ENCODE data around the gene AKAP14. TPM values are rescaled to one million over a fixed set of nuclear protein-coding genes. Genes with fewer than 3 reads are reported as not detected.
"Not testable (repeated sequence)": the region's sequence is repeated elsewhere in the genome, so short reads cannot be mapped to it uniquely, and the experiment has no call there.

The AKAP14 gene
- total RNA-seq = not detected

DNA sequence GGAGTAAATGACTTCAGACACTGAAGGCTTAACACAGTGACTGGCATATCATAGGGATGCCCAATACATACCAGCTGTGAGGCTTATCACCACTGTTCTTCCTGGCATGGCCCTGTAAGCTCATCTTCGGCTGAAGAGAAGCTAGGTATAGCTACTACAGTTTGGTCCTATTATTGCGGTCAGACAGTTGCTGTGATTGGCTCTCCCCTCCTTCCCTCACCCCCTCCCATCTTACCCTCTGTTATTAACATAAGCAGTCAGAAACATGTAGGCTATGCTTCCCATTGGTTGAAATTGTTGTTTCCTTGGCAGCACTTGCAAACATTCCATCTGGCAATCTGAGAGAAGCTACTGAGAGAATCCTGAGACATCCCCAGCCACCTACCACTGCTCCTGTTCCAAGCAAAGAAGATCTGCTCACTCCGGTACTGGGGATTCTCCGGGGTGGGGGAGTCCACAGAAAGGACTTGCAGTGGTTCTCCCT, at the start of gene AKAP14:
Gene AKAP14, plus strand, starts transcription at position 51 of the 484 bp plus-strand sequence. CDS start 7,331 bp downstream, outside the sequence.
- DNase-seq (ENCODE audit: low read depth in 2 of 3, low spot score in 2 of 3) = no peak

DNA sequence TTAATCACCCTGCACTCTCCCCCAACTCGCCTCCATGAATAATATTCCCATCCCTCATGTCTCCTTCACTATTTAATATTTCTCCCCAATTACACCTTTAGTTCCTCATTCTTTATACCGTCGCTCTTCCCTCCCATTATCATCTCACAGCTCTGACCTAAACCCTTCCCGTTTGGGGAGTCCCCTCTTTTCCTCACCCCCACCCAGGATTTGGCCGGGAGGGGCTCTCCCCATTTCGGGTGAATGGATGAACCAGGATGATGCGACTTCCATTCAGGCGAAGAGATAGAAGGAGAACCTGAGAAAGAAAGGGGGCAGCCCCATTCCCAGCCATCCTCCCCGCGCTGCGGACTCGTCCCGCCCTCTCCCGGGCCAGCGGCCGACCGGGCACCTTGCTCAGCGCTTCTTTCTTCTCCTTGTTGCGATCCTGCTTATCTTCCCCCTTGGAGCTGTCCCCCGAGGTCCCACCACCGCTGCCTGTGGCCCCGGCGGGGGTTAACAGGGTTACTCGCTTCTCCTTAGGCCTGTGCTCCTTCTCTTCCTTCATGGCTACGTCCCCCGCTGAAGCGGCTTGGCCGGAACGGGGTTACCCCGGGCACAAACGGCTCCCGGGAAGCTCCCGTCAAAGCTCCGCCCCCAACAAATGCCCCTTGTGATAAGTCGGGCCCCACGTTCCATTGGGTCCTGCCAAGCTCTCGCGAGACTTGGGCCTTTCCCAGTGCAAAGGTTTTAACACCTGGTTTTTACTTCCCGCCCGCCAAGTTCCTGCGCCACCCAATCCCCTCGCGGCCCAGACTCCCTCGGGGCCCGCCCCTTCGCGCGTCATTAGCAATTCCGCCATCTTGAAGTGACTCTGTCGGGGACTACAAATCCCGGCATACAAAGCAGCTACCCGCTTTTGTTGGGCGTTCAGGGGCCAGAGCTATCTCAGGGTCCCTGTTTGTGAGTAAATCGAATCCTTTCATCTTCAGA, 43.0 kb upstream of the AKAP14 start, which contains the start of gene UPF3B:
Gene UPF3B, minus strand, starts transcription at position 582 of the 972 bp plus-strand sequence. Its CDS starts 35 bp downstream, at position 547.
- DNase-seq (ENCODE audit: low read depth in 2 of 3, low spot score in 2 of 3) = peak; percentile 66 to 98 (median 96)

DNA sequence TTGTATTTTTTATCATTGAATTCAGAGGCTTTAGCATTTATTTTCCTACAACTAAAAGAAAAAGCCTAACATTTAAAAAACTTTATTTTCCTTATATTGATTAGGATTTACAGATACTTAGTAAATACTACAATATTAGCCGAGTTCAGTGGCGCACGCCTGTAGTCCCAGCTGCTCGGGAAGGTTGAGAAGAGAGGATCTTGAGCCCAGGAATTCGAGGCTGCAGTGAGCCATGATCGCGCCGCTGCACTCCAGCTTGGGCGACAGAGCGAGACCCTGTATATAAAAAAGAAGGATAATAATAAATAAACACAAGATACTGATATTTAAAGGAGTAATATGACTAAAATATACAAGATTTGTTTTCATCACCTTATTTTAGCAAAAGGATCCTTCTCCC, 42.2 kb upstream of the AKAP14 start:
- DNase-seq (ENCODE audit: low read depth in 2 of 3, low spot score in 2 of 3) = no peak

DNA sequence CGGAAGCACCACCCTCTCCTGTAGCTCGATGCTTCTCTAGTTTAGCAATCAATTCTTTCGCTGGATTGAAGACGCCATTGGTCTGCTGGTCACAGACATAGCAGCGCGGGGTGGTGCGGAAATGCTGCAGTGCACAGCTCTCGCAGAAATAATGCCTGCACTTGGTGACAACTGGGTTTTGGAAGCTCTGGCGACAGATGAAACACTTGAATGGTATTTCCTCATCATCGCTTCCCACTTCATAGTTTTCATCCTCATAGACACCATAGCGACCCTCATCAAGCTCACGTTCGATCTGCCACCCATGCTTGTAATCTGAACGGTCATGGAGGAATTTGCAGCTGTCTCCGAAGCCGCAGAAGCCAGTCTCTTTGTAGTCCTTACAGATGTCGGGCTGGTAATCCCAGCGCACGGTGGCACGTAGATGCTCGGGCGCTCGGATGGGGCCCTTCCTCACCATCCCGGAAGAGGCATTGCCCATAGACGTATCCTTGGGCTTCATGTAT, 25.0 kb upstream of the AKAP14 start:
- peak in 2 of 3 donors; percentile 11 to 15 for DNase-seq (ENCODE audit: low read depth in 2 of 3, low spot score in 2 of 3)

DNA sequence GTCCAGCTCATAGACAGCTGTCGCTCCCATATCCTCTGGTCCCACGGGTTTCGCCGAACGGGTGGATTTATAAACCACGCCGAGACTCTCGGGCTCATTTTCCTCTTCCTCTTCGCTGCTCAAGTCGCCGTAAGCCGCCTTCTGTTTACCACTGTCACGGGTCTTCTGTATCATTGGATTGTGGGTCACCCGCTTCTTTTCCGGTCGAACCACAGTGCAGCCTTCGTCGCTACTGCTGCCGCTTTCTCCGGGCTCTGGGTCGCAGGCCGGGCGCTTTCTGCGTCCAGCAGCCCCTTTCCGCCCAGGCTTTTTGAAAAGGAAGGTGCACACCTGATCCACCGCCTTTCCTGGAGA, 24.5 kb upstream of the AKAP14 start:
- DNase-seq (ENCODE audit: low read depth in 2 of 3, low spot score in 2 of 3) = no peak

DNA sequence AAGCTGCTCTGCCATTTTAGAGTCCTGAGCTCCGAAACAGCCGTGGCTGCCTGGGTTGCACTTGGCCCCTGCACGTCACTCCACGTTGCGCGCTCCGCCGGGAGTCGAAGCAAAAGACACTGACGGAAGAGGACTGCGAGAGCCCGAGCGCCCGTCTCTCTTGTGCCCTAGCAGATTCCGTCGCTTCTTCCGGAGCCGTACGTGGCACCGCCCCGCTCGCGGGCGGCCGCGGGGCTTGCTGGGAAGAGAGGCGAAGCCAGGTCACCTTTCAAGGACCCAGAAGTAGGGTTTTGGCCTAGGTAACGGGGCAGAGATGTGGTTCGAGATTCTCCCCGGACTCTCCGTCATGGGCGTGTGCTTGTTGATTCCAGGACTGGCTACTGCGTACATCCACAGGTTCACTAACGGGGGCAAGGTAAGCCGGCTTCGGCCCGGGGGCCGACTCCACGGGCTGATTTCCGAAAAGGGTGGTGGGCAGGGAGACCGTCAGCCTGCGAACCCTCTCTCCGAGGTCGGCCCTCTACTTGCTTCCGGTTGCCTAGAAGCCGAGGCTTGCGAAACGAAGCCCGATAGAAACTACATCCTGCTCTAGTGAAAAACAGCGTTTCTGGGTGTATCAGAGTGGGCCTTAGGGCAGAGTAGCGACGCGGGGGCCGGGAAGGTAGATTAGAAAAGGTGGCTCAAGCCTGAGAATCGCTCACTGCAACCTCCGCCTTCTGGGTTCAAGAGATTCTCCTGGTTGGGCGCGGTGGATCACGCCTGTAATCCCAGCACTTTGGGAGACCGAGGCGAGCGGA, 23.9 kb upstream of the AKAP14 start, which contains the start of the genes NDUFA1 and RNF113A:
Gene NDUFA1, plus strand, starts transcription at position 234 of the 797 bp plus-strand sequence. Its CDS starts 80 bp downstream, at position 314.
Gene RNF113A, minus strand, starts transcription at position 135 of the 797 bp plus-strand sequence. Its CDS starts 120 bp downstream, at position 15.
- DNase-seq (ENCODE audit: low read depth in 2 of 3, low spot score in 2 of 3) = peak; percentile 66 to 89 (median 85)

DNA sequence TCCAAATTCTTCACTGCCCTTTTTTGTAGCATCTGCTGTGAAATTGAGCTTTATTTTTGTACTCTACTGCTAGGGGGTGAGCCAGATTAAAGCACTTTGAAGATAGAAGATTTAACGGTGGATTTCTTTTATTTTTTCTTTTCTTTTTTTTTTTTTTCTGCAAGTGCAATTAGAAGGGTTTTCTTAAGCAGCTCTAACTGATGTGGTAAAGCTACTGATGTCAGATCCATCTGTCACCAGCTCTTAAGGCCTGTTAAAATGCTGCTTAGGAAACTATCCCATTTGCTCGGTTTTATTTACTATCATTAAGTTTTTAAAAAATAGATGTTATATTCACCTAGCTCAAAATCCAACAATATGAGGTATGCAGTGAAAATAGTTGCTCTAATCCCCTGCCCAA, 17.0 kb upstream of the AKAP14 start:
- no peak for DNase-seq (ENCODE audit: low read depth in 2 of 3, low spot score in 2 of 3)

DNA sequence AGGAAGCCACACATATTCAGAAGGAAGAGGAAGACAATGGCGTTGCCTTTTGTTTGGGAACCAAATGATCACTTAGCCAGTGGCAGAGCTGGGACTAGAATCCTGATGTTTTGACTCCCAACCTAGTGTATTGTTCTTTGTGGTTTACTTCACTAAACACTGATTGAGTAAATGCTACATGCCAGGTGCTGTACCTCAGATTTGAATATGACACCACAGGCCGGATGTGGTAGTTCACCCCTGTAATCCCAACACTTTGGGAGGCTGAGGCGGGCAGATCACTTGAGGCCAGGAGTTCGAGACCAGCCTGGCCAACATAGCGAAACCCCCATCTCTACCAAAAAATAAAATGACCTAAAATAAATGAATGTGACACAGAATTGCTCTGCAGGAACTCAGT, 15.6 kb upstream of the AKAP14 start:
- no peak for DNase-seq (ENCODE audit: low read depth in 2 of 3, low spot score in 2 of 3)

DNA sequence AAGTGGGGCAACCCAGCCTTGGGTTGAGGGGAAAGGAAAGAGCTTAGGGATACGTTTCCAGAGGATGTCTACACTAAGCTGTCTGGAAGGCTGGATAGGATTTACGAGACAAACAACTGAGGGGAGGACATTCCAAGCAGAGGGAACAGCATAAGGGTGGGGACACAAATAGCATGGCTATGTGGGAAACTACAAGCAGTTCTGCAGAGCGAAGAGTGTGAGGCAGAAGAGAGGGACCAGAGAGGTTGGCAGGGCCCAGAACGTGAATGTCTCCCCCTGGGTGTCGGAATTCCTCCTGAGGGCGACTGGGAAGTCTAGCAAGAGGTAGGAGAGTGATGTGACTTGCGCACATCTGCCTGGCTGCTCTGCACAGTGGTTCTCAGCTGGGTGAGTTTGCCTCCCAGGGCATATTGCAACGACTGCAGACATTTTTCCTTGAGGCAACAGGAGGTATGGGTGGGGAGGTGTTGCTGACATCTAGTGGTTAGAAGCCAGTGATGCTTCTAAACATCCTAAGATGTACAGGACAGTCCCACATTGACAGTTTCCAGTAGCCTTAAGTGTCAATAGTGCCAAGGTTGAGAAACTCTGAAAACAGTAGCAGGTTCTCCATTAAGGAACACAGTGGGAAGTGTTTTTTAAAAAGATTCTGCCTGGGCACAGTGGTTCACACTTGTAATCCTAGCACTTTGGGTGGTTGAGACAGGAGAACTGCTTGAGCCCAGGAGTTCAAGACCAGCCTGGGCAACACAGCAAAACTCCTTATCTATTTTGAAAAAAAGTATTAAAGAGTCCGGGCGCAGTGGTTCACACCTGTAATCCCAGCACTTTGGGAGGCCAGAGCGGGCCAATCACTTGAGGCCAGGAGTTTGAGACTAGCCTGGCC, 14.9 kb upstream of the AKAP14 start:
- DNase-seq (ENCODE audit: low read depth in 2 of 3, low spot score in 2 of 3) = peak in 2 of 3 donors; percentile 39 to 58

DNA sequence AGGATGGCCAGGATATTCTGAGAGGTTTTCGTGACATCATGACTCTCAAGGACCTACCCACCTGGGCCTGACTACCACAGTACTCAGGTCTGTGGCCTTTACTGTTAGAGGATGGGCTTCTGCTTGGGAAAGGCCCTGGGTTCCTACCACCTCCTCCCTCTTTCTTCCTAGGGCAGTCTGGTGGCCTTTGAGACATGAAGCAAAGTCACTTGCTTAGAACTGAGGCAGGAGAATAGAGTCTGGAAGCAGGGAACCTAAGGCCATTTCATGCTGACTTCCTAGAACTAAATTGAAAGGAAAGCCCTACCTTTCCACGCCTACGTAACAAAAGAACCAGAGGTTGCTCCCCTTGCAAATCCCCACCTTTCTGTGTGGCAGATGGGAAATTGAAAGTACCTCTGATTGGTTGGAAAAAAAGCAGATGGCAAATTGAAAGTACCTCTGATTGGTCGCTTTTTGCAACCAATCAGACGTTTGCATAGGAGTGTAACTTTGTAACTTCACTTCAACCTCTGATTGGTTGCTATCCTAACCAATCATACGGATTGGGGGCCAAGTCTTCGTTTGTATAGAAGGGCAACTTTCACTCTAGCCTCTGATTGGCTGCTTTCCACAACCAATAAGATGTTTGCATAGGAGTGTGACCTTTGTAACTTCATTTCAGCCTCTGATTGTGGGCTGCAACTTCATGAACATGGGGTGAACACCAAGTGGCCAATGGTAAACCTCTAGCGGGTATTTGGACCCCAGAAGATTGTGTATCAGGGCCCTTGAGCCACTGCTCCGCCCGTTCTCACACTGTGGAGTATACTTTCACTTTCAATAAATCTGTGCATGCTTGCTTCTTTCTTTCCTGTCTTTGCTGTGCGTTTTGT, 9.9 kb upstream of the AKAP14 start:
- peak in 2 of 3 donors; percentile 12 to 37 for DNase-seq (ENCODE audit: low read depth in 2 of 3, low spot score in 2 of 3)

DNA sequence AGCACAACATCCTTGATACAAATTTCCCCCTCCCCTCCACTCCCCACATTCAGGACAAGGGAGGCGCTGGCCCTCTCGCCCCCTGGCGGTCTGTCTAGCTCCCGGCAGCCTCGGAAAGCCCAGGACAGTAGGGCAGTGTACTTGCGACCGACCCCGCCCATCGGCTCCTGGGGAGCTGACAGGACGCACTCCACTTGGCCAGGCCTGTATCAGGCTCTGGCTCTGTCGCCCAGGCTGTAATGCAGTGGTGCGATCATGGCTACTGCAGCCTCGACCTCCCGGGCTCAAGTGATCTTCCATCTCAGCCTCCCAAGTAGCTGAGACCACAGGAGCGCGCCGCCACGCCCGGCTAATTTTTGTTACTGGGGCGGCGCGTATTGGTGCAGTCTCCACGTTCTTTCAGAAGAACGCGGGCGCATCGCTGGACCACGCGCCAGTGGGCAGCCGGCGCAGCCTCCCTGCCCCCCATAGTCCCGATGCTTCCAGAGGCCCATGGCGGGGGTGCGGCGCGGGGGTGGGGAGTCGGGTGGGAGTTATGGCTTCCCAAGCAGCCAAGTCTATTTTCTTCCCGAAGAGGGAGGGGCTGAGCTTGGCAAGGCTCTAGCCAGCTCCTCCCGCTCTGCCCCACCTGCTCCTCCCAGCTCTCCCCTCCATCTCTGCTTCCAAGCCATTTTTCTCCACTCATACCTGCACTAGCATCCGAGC, 7.8 kb upstream of the AKAP14 start:
- peak in 2 of 3 donors; percentile 62 to 71 for DNase-seq (ENCODE audit: low read depth in 2 of 3, low spot score in 2 of 3)

DNA sequence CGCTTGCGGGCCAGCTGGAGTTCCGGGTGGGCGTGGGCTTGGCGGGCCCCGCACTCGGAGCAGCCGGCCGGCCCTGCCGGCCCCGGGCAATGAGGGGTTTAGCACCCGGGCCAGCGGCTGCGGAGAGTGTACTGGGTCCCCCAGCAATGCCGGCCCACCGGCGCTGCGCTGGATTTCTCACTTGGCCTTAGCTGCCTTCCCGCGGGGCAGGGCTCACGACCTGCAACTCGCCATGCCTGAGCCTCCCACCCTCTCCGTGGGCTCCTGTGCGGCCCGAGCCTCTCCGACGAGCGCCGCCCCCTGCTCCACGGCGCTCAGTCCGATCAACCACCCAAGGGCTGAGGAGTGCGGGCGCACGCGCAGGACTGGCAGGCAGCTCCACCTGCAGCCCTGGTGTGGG, 5.1 kb upstream of the AKAP14 start:
- DNase-seq (ENCODE audit: low read depth in 2 of 3, low spot score in 2 of 3) = not testable (repeated sequence)

DNA sequence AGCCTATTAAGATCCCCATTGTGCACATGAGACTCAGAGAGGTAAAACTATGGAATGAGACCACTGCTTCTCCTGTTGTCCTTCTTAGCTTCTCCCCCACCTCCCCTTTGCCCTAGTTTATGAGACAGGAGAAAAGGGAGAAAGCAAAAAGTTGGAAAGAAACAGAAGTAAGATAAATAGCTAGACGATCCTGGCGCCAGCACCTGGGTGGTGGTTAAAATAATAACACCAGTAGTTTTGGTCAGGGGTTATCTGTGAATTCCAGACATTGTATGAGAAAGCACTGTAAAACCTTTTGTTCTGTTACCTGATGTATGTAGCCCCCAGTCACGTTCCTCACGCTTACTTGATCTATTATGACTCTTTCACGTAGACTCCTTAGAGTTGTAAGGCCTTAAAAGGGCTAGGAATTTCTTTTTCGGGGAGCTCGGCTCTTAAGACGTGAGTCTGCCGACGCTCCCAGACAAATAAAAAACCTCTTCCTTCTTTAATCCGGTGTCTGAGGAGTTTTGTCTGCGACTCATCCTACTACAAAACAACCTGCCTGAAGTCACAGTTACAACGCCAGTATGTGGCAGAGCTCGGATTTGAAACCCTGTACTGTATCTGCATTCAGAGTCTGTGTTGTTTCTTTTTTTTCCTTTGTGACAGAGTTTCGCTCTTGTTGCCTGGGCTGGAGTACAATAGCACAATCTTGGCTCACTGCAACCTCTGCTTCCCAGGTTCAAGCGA, 3.6 kb upstream of the AKAP14 start:
- DNase-seq (ENCODE audit: low read depth in 2 of 3, low spot score in 2 of 3) = not testable (repeated sequence)

DNA sequence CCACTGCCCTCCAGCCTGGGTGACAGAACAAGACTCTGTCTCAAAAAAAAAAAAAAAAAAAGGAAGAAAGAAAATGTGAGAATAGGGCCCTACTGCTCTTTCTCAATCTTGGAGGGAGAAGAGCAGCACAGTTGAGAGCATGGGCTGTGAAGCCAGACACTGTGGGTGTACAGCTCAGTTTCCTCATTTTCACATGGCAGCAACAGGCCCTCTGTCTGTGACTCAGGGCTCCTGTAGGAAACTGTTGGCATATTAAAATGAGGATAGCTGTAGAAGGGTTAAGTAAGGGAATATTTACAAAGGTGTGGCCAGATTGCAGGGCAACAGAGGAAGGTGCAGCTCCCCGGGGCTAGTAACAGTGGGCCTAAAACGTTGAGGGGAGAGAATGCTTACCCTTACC, 3.4 kb downstream of the AKAP14 start:
- peak in 2 of 3 donors; percentile 7 to 9 for DNase-seq (ENCODE audit: low read depth in 2 of 3, low spot score in 2 of 3)

DNA sequence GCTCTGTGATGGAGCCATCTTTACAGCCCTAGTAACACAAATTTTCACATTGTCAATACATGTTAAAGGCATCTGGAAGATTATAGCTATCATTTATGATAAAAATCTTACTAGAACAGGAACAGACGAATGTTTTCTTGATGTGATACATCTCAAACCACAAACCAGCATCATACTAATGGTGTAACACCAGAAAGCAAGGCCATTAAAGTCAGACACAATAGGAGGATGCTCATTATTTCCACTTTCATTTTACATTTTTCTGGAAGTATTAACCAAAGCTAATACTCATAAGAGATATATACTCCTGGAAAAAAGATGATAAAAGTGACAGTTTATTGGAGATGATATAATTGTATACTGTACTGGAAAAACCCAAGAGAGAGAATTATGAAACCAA, 5.3 kb downstream of the AKAP14 start:
- DNase-seq (ENCODE audit: low read depth in 2 of 3, low spot score in 2 of 3) = no peak

DNA sequence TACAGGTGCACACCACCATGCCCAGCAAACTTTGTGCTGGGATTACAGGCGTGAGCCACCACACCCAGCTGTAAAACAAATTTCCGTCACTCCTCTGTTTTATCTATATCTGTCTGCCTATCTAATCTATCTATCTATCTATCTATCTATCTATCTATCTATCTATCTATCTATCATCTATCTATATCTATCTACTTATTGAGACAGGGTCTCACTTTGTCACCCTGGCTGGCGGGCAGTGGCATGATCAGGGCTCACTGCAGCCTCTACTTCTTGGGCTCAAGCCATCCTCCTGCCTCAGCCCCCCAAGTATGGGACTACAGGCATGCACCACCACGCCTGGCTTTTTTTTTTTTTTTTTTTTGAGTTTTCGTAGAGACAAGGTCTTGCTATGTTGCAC, 20.6 kb downstream of the AKAP14 start:
- no peak for DNase-seq (ENCODE audit: low read depth in 2 of 3, low spot score in 2 of 3)

DNA sequence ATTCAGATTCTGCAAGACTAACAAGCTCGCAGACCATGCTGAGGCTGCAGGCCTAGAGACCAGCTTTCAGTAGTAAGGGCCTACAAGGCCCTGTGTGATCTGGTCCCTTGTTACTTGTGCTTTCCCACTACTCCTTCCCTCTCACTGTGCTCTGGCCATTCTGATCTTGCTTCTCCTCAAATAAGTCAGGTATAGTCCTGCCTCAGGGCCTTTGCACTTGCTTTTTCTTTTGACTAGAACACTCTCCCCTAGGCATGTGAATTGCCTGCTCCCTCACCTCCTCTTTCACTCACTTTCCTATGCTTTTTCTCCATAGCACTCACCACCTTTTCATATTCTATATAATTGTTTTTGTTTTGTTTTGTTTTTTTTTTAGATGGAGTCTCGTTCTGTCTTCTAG, 22.2 kb downstream of the AKAP14 start:
- no peak for DNase-seq (ENCODE audit: low read depth in 2 of 3, low spot score in 2 of 3)

Data from hematopoietic multipotent progenitor cell (in vitro differentiated cells).